MCF 10A (cell line): ENCODE data around the gene PRR33. TPM values are rescaled to one million over a fixed set of nuclear protein-coding genes. Genes with fewer than 3 reads are reported as not detected.
A peak's percentile ranks its signal among the peaks of the same experiment; 100 is the strongest.

ENCODE experiments used
- BruUV-seq: library from RNA; stranded (reverse); fragments of 400-500 nt; replicated peaks from 2 replicates; lab custom pipeline; 2021; lab: Mats Ljungman, UMichigan
- CTCF ChIA-PET: fragments of 300-600 bp; sonication (Branson Sonifier 250); formaldehyde crosslinking; extraction: SDS; loops from one replicate; lab custom pipeline; 2021; ENCODE audit warnings: antibody characterized with exemption, inconsistent platforms; lab: Yijun Ruan, JAX
- POLR2A ChIA-PET: fragments of 300-600, 350-650 bp; sonication (Branson Sonifier 250); formaldehyde crosslinking; extraction: SDS; loops from one replicate; lab custom pipeline; 2020; ENCODE audit warnings: antibody characterized with exemption, inconsistent platforms; lab: Yijun Ruan, JAX
- DNase-seq: peaks from one replicate; pipeline ENCODE4 v3.0.0-alpha.2; 2018; ENCODE audit not compliant: unreplicated experiment
- H3K27ac Mint-ChIP-seq: one replicate; pipeline ENCODE4 v1.8.0; 2022; ENCODE audit warnings: mild to moderate bottlenecking, low read depth, mixed read lengths; ENCODE audit not compliant: unreplicated experiment
- H3K27me3 Mint-ChIP-seq: one replicate; pipeline ENCODE4 v1.8.0; 2022; ENCODE audit warnings: mixed read lengths; ENCODE audit not compliant: insufficient read depth, unreplicated experiment
- H3K36me3 Mint-ChIP-seq: one replicate; pipeline ENCODE4 v1.8.0; 2022; ENCODE audit warnings: mild to moderate bottlenecking, moderate library complexity, mixed read lengths; ENCODE audit not compliant: insufficient read depth, unreplicated experiment
- H3K4me1 Mint-ChIP-seq: one replicate; pipeline ENCODE4 v1.8.0; 2022; ENCODE audit warnings: mixed read lengths; ENCODE audit not compliant: insufficient read depth, unreplicated experiment
- H3K4me3 Mint-ChIP-seq: one replicate; pipeline ENCODE4 v1.8.0; 2022; ENCODE audit warnings: mild to moderate bottlenecking, moderate library complexity, mixed read lengths; ENCODE audit not compliant: unreplicated experiment
- H3K9me3 Mint-ChIP-seq: one replicate; pipeline ENCODE4 v1.8.0; 2022; ENCODE audit warnings: mixed read lengths; ENCODE audit not compliant: unreplicated experiment
- intact Hi-C: fragments of 100-400 bp; cut with micrococcal nuclease; formaldehyde crosslinking; loops from 2 replicates; pipeline ENCODE4 v1.14.1; 2022
- total RNA-seq: library from RNA; stranded (reverse); gene quantifications from 2 replicates; pipeline ENCODE4 v1.2.3, GENCODE V29; 2022
- TF ChIP-seq, protein P1 (sequence below): fragments of 200-600 bp; IDR thresholded peaks from one replicate; pipeline ENCODE4 v1.8.0; 2022; ENCODE audit warnings: antibody characterized with exemption, mild to moderate bottlenecking; ENCODE audit not compliant: unreplicated experiment

PRR33 gene
- total RNA-seq, 1 experiment from 2014 or later: not detected

GRCh38 chr11:1843796-1844195 is 47.9 kb downstream of the PRR33 start:
- BruUV-seq: no TSS peak
- H3K4me1 Mint-ChIP-seq: peaks cover 38% of the 10 kb centered on the region
- POLR2A ChIA-PET: interaction anchor here (1.0 to 2.2 kb wide), 2 partner anchors 10 to 19 kb away, joined by 3 to 32 read pairs; partner anchors contain the start of gene SYT8
- CTCF ChIA-PET: no interaction called here
- H3K27ac Mint-ChIP-seq: peak overlapping the region; percentile 77
- H3K36me3 Mint-ChIP-seq: peaks cover 25% of the 10 kb centered on the region
- H3K27me3 Mint-ChIP-seq: no peaks in the 10 kb centered on the region
- TF ChIP-seq, protein P1, sequence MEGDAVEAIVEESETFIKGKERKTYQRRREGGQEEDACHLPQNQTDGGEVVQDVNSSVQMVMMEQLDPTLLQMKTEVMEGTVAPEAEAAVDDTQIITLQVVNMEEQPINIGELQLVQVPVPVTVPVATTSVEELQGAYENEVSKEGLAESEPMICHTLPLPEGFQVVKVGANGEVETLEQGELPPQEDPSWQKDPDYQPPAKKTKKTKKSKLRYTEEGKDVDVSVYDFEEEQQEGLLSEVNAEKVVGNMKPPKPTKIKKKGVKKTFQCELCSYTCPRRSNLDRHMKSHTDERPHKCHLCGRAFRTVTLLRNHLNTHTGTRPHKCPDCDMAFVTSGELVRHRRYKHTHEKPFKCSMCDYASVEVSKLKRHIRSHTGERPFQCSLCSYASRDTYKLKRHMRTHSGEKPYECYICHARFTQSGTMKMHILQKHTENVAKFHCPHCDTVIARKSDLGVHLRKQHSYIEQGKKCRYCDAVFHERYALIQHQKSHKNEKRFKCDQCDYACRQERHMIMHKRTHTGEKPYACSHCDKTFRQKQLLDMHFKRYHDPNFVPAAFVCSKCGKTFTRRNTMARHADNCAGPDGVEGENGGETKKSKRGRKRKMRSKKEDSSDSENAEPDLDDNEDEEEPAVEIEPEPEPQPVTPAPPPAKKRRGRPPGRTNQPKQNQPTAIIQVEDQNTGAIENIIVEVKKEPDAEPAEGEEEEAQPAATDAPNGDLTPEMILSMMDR: no peak
- H3K4me3 Mint-ChIP-seq: peak overlapping the region; percentile 48
- DNase-seq: no peak
- H3K9me3 Mint-ChIP-seq: no peaks in the 10 kb centered on the region
- intact Hi-C loops: no loop called here

DNA sequence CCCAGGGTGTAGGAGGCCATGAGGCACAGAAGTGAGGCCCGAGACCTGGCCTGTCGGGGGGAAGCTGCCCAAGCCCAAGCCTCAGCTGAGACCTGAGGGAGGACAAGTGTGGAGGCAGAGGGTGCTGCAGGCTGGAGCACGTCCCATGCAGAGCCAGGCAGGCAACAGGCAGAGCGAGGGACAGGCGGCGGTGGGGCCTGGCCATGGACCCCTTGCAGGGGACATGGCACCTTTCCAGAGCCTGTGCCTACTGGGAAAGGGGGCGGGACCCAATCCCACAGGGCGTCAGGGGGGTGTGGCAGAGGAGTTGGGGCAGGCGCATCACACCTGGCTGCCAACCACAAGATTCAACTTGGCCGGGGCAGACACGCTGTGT is 48.6 kb downstream of the PRR33 start:
- H3K27me3 Mint-ChIP-seq: no peaks in the 10 kb centered on the region
- intact Hi-C loops: no loop called here
- H3K27ac Mint-ChIP-seq: peak overlapping the region; percentile 77
- BruUV-seq: no TSS peak
- H3K4me3 Mint-ChIP-seq: peak overlapping the region; percentile 48
- CTCF ChIA-PET: interaction anchor here (0.7 to 1.0 kb wide), 2 partner anchors 105 to 112 kb away, joined by 3 read pairs; no protein-coding TSS in a partner anchor
- TF ChIP-seq, protein P1: no peak
- POLR2A ChIA-PET: interaction anchor here (0.6 to 2.2 kb wide), 8 partner anchors 9 to 96 kb away, joined by 3 to 32 read pairs (median 3); partner anchors contain the start of genes IFITM10 and SYT8
- H3K4me1 Mint-ChIP-seq: peaks cover 31% of the 10 kb centered on the region
- peaks cover 26% of the 10 kb centered on the region for H3K36me3 Mint-ChIP-seq
- DNase-seq: peak; percentile 85
- H3K9me3 Mint-ChIP-seq: no peaks in the 10 kb centered on the region

DNA sequence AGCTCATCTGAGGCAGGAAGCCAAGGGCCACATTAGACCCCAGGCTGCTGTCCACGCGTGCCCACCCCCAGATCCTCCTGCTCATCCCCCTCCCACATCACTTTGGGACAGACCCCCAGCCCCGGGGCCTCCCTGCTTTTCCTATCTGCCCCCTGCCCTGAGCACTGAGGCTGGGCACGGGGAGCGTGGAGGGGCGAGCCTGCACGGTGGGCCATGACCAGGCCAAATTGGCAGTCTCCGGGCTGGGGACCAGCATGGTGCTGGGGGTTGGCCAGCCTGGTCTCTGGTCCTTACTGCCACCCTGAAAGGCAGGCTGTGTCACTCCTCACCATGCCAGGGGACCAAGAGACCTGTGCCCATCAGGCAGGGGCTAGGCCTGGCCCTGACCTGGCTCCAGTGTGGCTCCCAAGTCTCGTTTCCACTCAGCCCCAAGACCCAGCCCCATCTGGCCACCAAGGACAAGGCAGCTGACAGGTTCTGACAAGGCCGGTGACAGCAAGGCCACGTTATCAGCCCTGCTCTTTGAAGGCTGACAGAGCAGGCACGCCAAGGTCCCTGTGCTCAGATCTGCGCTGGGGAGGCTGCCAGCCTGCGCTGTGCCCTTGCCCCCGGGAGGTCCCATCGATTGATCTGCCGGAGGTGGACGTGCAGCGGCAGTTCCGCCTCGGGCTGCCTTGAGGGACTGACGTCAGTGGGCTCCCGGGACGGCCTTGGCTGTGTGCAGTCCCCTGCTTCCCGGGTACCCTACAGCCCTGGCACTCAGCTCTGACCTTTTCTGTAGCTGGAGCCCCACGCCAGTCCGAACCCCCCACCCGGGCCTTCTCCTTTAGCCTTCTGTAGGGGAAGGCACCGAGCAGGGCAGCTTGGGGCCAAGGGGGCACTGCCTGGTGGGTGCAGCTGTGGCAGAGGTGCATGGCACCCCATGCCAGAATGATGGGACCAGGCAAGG is 49.3 kb downstream of the PRR33 start:
- Mint-ChIP-seq H3K9me3 (no peaks in the 10 kb centered on the region), H3K4me3 (peak overlapping the region; percentile 48), H3K4me1 (peaks cover 26% of the 10 kb centered on the region), H3K27ac (no peak overlapping the region), H3K36me3 (peaks cover 32% of the 10 kb centered on the region), H3K27me3 (no peaks in the 10 kb centered on the region)
- intact Hi-C loops: no loop called here
- TF ChIP-seq, protein P1: no peak
- no TSS peak for BruUV-seq
- POLR2A ChIA-PET: interaction anchor here (0.6 to 2.2 kb wide), 10 partner anchors 9 to 123 kb away, joined by 3 to 32 read pairs (median 3); partner anchors contain the start of genes IFITM10 and SYT8
- no peak for DNase-seq
- CTCF ChIA-PET: interaction anchor here (0.7 to 1.0 kb wide), 4 partner anchors 9 to 149 kb away, joined by 3 read pairs; no protein-coding TSS in a partner anchor
